ENCODE results near the gene PGBD5. TPM values are rescaled to one million over a fixed set of nuclear protein-coding genes. Genes with fewer than 3 reads are reported as not detected.
A peak's percentile ranks its signal among the peaks of the same experiment; 100 is the strongest.

The PGBD5 gene
- total RNA-seq, 1 experiment from 2014 or later, result 34.7 TPM

- Histone ChIP-seq H3K36me3 (replicated peaks; ENCODE audit: control insufficient read depth, insufficient read depth, low read length) (no peaks in the 10 kb centered on the region; the same call in 1 of the 2 replicates), H3K4me3 (ENCODE audit: insufficient read depth, low read depth, low read length) (no peak overlapping the region), H3K27me3 (ENCODE audit: control insufficient read depth, insufficient read depth, low read length) (no peaks in the 10 kb centered on the region)
- no peak for DNase-seq
Measured at GRCh38 chr1:230316864-230317745, 109.0 kb downstream of the PGBD5 start.

- Histone ChIP-seq H3K36me3 (replicated peaks; ENCODE audit: control insufficient read depth, insufficient read depth, low read length) (no peaks in the 10 kb centered on the region), H3K27me3 (ENCODE audit: control insufficient read depth, insufficient read depth, low read length) (no peaks in the 10 kb centered on the region), H3K4me3 (ENCODE audit: insufficient read depth, low read depth, low read length) (no peak overlapping the region)
- no peak for DNase-seq
Measured at GRCh38 chr1:230315099-230315498, 111.0 kb downstream of the PGBD5 start.

- H3K4me3 ChIP-seq (ENCODE audit: insufficient read depth, low read depth, low read length), result no peak overlapping the region
- DNase-seq, result no peak
- no peaks in the 10 kb centered on the region for H3K36me3 ChIP-seq (replicated peaks; ENCODE audit: control insufficient read depth, insufficient read depth, low read length)
- H3K27me3 ChIP-seq (ENCODE audit: control insufficient read depth, insufficient read depth, low read length), result no peaks in the 10 kb centered on the region
Measured at GRCh38 chr1:230314142-230314470, 112.0 kb downstream of the PGBD5 start.

GRCh38 chr1:230313453-230314141 lies 112.5 kb downstream of the PGBD5 start:
- H3K4me3 ChIP-seq (ENCODE audit: insufficient read depth, low read depth, low read length), result no peak overlapping the region
- no peaks in the 10 kb centered on the region for H3K27me3 ChIP-seq (ENCODE audit: control insufficient read depth, insufficient read depth, low read length)
- no peaks in the 10 kb centered on the region for H3K36me3 ChIP-seq (replicated peaks; ENCODE audit: control insufficient read depth, insufficient read depth, low read length)
- DNase-seq, result no peak

GRCh38 chr1:230312676-230313075 lies 113.5 kb downstream of the PGBD5 start:
- Histone ChIP-seq H3K4me3 (ENCODE audit: insufficient read depth, low read depth, low read length) (no peak overlapping the region), H3K36me3 (replicated peaks; ENCODE audit: control insufficient read depth, insufficient read depth, low read length) (no peaks in the 10 kb centered on the region), H3K27me3 (ENCODE audit: control insufficient read depth, insufficient read depth, low read length) (no peaks in the 10 kb centered on the region)
- DNase-seq, result no peak

GRCh38 chr1:230310381-230311163 lies 115.6 kb downstream of the PGBD5 start:
- Histone ChIP-seq H3K4me3 (ENCODE audit: insufficient read depth, low read depth, low read length) (no peak overlapping the region), H3K27me3 (ENCODE audit: control insufficient read depth, insufficient read depth, low read length) (no peaks in the 10 kb centered on the region), H3K36me3 (replicated peaks; ENCODE audit: control insufficient read depth, insufficient read depth, low read length) (no peaks in the 10 kb centered on the region)
- DNase-seq, result peak; percentile 87

GRCh38 chr1:230309646-230310177 lies 116.4 kb downstream of the PGBD5 start:
- Histone ChIP-seq H3K27me3 (ENCODE audit: control insufficient read depth, insufficient read depth, low read length) (no peaks in the 10 kb centered on the region), H3K4me3 (ENCODE audit: insufficient read depth, low read depth, low read length) (no peak overlapping the region), H3K36me3 (replicated peaks; ENCODE audit: control insufficient read depth, insufficient read depth, low read length) (no peaks in the 10 kb centered on the region)
- no peak for DNase-seq

- Histone ChIP-seq H3K27me3 (ENCODE audit: control insufficient read depth, insufficient read depth, low read length) (no peaks in the 10 kb centered on the region), H3K36me3 (replicated peaks; ENCODE audit: control insufficient read depth, insufficient read depth, low read length) (no peaks in the 10 kb centered on the region), H3K4me3 (ENCODE audit: insufficient read depth, low read depth, low read length) (no peak overlapping the region)
- no peak for DNase-seq
Measured at GRCh38 chr1:230308821-230309220, 117.3 kb downstream of the PGBD5 start.

- no peaks in the 10 kb centered on the region for H3K36me3 ChIP-seq (replicated peaks; ENCODE audit: control insufficient read depth, insufficient read depth, low read length)
- no peak overlapping the region for H3K4me3 ChIP-seq (ENCODE audit: insufficient read depth, low read depth, low read length)
- DNase-seq, result no peak
- no peaks in the 10 kb centered on the region for H3K27me3 ChIP-seq (ENCODE audit: control insufficient read depth, insufficient read depth, low read length)
Measured at GRCh38 chr1:230308039-230308438, 118.1 kb downstream of the PGBD5 start.

GRCh38 chr1:230307213-230307612 lies 118.9 kb downstream of the PGBD5 start:
- H3K36me3 ChIP-seq (replicated peaks; ENCODE audit: control insufficient read depth, insufficient read depth, low read length), result no peaks in the 10 kb centered on the region
- no peak overlapping the region for H3K4me3 ChIP-seq (ENCODE audit: insufficient read depth, low read depth, low read length)
- peak; percentile 46 for DNase-seq
- no peaks in the 10 kb centered on the region for H3K27me3 ChIP-seq (ENCODE audit: control insufficient read depth, insufficient read depth, low read length)

GRCh38 chr1:230306169-230306568 lies 120.0 kb downstream of the PGBD5 start:
- DNase-seq, result no peak
- no peaks in the 10 kb centered on the region for H3K27me3 ChIP-seq (ENCODE audit: control insufficient read depth, insufficient read depth, low read length)
- H3K4me3 ChIP-seq (ENCODE audit: insufficient read depth, low read depth, low read length), result no peak overlapping the region
- no peaks in the 10 kb centered on the region for H3K36me3 ChIP-seq (replicated peaks; ENCODE audit: control insufficient read depth, insufficient read depth, low read length)

GRCh38 chr1:230303822-230304221 lies 122.3 kb downstream of the PGBD5 start:
- no peak overlapping the region for H3K4me3 ChIP-seq (ENCODE audit: insufficient read depth, low read depth, low read length)
- no peak for DNase-seq
- no peaks in the 10 kb centered on the region for H3K36me3 ChIP-seq (replicated peaks; ENCODE audit: control insufficient read depth, insufficient read depth, low read length)
- no peaks in the 10 kb centered on the region for H3K27me3 ChIP-seq (ENCODE audit: control insufficient read depth, insufficient read depth, low read length)

GRCh38 chr1:230303069-230303468 lies 123.1 kb downstream of the PGBD5 start:
- no peak for DNase-seq
- Histone ChIP-seq H3K4me3 (ENCODE audit: insufficient read depth, low read depth, low read length) (no peak overlapping the region), H3K27me3 (ENCODE audit: control insufficient read depth, insufficient read depth, low read length) (no peaks in the 10 kb centered on the region), H3K36me3 (replicated peaks; ENCODE audit: control insufficient read depth, insufficient read depth, low read length) (no peaks in the 10 kb centered on the region)

- Histone ChIP-seq H3K36me3 (replicated peaks; ENCODE audit: control insufficient read depth, insufficient read depth, low read length) (no peaks in the 10 kb centered on the region), H3K27me3 (ENCODE audit: control insufficient read depth, insufficient read depth, low read length) (no peaks in the 10 kb centered on the region), H3K4me3 (ENCODE audit: insufficient read depth, low read depth, low read length) (no peak overlapping the region)
- no peak for DNase-seq
Measured at GRCh38 chr1:230301822-230302221, 124.3 kb downstream of the PGBD5 start.

Measured in H7 (cell line).